Measurements from ENCODE around the gene GPR42. TPM values are rescaled to one million over a fixed set of nuclear protein-coding genes. Genes with fewer than 3 reads are reported as not detected.
"Not testable (repeated sequence)": the region's sequence is repeated elsewhere in the genome, so short reads cannot be mapped to it uniquely, and the experiment has no call there.

Gene GPR42
- total RNA-seq, 1 experiment from 2014 or later: not detected

- no peaks in the 10 kb centered on the region for H3K9me3 ChIP-seq (replicated peaks)
- no peak for DNase-seq (ENCODE audit: low read depth in 1 of 2, low spot score in 2 of 2)
These were observed 29.9 kb downstream of the GPR42 start for GRCh38 chr19:35400773-35401100.

DNA sequence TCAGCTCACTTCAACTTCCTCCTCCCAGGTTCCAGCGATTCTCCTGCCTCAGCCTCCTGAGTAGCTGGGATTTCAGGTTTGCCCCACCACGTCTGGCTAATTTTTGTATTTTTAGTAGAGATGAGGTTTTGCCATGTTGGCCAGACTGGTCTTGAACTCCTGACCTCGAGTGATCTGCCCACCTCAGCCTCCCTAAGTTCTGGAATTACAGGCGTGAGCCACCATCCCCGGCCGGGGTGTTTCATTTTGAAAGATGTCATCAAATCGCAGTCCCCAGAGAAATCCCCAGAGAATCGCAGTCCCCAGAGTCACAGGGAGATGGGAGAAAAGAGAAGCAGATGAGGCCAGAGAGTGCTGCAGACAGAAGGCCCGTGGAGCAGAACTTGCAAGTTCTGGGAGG, 30.5 kb downstream of the GPR42 start:
- H3K27me3 ChIP-seq (replicated peaks); DNase-seq (ENCODE audit: low read depth in 1 of 2, low spot score in 2 of 2); H3K4me3 ChIP-seq; H3K9me3 ChIP-seq (replicated peaks); H3K36me3 ChIP-seq; H3K4me1 ChIP-seq (replicated peaks); H3K27ac ChIP-seq: not testable (repeated sequence)

More at GRCh38 chr19:35400773-35401100, 29.9 kb downstream of the GPR42 start:
- H3K27ac ChIP-seq: no peak overlapping the region
- H3K4me3 ChIP-seq: no peak overlapping the region
- H3K36me3 ChIP-seq: no peaks in the 10 kb centered on the region
- H3K27me3 ChIP-seq (replicated peaks): no peaks in the 10 kb centered on the region
- peaks cover 8% of the 10 kb centered on the region; the same call in 1 of the 2 replicates for H3K4me1 ChIP-seq (replicated peaks)

GRCh38 chr19:35403116-35403760, 32.4 kb downstream of the GPR42 start:
- Histone ChIP-seq H3K4me1 (replicated peaks) (peaks cover 9% of the 10 kb centered on the region; the same call in 1 of the 2 replicates), H3K27me3 (replicated peaks) (no peaks in the 10 kb centered on the region), H3K27ac (no peak overlapping the region), H3K36me3 (no peaks in the 10 kb centered on the region), H3K4me3 (no peak overlapping the region), H3K9me3 (replicated peaks) (no peaks in the 10 kb centered on the region)
- DNase-seq (ENCODE audit: low read depth in 1 of 2, low spot score in 2 of 2): no peak

DNA sequence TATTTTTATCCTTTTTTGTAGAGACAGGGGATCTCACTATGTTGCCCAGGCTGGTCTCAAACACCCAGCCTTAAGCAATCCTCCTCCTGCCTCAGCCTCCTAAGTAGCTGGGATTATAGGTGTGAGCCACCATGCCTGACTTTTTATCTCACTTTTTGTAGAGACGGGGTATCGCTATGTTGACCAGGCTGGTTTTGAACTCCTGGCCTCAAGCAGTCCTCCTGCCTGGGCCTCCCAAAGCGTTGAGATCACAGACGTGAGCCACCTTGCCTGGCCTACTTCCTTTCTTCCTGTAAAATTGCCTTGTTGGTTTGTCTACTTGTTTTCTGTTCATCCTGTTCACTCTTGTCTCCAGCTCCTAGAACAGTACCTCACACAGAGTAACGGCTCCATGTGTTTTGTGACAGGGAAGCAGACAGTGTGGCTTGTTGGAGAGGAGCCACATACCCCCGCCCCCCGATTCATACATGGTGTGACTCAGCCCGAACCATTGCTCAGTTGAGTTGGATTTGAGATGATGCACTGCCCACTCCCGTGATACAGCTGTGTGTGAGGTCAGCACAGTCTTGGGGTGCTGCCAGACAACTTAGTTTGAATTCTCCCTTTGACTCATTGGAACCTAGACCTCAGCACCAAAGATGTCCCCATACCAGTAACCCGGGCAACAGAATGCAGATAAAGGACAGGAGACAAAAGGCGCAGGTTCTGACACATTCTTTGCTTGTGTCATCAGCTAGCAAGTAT, 34.2 kb downstream of the GPR42 start:
- H3K4me1 ChIP-seq (replicated peaks): peaks cover 9% of the 10 kb centered on the region; the same call in 1 of the 2 replicates
- DNase-seq (ENCODE audit: low read depth in 1 of 2, low spot score in 2 of 2): peak; percentile 65 to 74
- H3K27me3 ChIP-seq (replicated peaks): no peaks in the 10 kb centered on the region
- no peak overlapping the region for H3K4me3 ChIP-seq
- H3K36me3 ChIP-seq: no peaks in the 10 kb centered on the region
- H3K27ac ChIP-seq: peak overlapping the region; percentile 49
- no peaks in the 10 kb centered on the region for H3K9me3 ChIP-seq (replicated peaks)

- H3K27me3 ChIP-seq (replicated peaks): no peaks in the 10 kb centered on the region
- H3K4me1 ChIP-seq (replicated peaks): peaks cover 9% of the 10 kb centered on the region; the same call in 1 of the 2 replicates
- H3K27ac ChIP-seq: no peak overlapping the region
- H3K36me3 ChIP-seq: no peaks in the 10 kb centered on the region
- H3K9me3 ChIP-seq (replicated peaks): no peaks in the 10 kb centered on the region
- no peak for DNase-seq (ENCODE audit: low read depth in 1 of 2, low spot score in 2 of 2)
- H3K4me3 ChIP-seq: no peak overlapping the region
These were observed 36.8 kb downstream of the GPR42 start for GRCh38 chr19:35407619-35408018.

DNA sequence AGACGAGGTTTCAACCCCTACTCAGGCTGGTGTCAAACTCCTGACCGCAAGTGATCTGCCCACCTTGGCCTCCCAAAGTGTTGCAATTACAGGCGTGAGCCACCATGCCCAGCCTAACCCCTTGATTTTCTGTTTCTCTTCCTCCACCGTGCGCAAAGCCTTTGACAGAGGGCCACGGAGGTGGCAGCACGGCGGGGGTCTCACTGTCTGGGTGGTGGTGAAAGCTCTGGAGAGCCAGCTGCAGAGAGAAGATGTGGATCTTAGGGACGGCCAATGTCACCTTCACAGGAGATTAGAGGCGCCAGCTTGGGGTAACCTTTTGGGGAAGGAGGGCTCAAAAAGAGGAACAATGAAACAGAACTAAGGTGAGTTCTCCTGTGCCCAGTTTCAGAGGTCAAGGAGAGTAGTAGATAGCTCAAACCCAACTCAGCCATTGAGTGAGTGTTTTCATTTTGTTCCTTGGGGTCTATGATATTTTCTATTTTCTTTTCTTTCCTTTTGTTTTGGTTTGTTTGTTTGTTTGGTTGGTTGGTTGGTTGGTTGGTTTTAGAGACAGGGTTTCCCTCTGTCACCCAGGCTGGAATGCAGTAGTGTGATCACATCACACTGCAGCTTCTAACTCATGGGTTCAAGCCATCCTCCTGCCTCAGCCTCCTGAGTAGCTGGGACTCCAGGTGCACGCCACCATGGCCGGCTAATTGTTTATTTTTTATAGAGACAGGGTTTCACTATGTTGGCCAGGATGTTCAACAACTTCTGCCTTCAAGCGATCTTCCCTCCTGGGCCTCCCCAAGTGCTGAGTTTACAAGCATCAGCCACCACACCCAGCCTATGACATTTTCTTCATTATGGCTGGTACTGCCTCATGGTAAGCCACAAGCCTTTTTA, 37.7 kb downstream of the GPR42 start:
- no peak for DNase-seq (ENCODE audit: low read depth in 1 of 2, low spot score in 2 of 2)
- no peaks in the 10 kb centered on the region for H3K36me3 ChIP-seq
- no peak overlapping the region for H3K27ac ChIP-seq

DNA sequence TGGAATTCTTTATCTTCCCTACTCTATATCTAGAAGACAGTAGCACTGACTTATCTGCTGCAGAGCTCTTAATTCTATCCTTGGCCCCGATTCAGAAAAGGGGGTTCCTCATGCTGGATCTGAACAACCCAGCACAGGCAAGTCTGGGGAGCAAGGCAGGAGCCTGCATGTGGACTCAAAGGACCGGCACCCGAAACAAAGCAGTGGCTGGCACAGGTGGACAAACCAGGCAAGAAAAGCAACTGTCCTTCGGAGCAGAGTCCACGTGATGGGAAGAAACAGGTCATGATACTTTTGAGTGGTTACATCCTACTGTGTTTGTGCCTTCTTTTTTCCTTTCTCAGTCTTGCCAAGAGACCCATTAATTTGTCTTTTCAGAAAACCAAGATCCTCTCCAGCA, 38.3 kb downstream of the GPR42 start:
- Histone ChIP-seq H3K27ac (no peak overlapping the region), H3K4me3 (no peak overlapping the region), H3K27me3 (replicated peaks) (0 out of 2 replicates have a peak, but pooled peaks cover 4% of the 10 kb centered on the region), H3K36me3 (no peaks in the 10 kb centered on the region), H3K9me3 (replicated peaks) (no peaks in the 10 kb centered on the region), H3K4me1 (replicated peaks) (peaks cover 9% of the 10 kb centered on the region; the same call in 1 of the 2 replicates)
- DNase-seq (ENCODE audit: low read depth in 1 of 2, low spot score in 2 of 2): no peak

More for the DNA sequence above, 37.7 kb downstream of the GPR42 start:
- Histone ChIP-seq H3K27me3 (replicated peaks) (0 out of 2 replicates have a peak, but pooled peaks cover 4% of the 10 kb centered on the region), H3K9me3 (replicated peaks) (no peaks in the 10 kb centered on the region), H3K4me3 (no peak overlapping the region), H3K4me1 (replicated peaks) (peaks cover 9% of the 10 kb centered on the region; the same call in 1 of the 2 replicates)

- H3K4me3 ChIP-seq: no peak overlapping the region
- H3K9me3 ChIP-seq (replicated peaks): no peaks in the 10 kb centered on the region
- H3K27ac ChIP-seq: no peak overlapping the region
- no peak for DNase-seq (ENCODE audit: low read depth in 1 of 2, low spot score in 2 of 2)
- H3K4me1 ChIP-seq (replicated peaks): peaks cover 4% of the 10 kb centered on the region; the same call in 1 of the 2 replicates
- 0 out of 2 replicates have a peak, but pooled peaks cover 4% of the 10 kb centered on the region for H3K27me3 ChIP-seq (replicated peaks)
- no peaks in the 10 kb centered on the region for H3K36me3 ChIP-seq
These were observed 39.6 kb downstream of the GPR42 start for GRCh38 chr19:35410487-35410886.

DNA sequence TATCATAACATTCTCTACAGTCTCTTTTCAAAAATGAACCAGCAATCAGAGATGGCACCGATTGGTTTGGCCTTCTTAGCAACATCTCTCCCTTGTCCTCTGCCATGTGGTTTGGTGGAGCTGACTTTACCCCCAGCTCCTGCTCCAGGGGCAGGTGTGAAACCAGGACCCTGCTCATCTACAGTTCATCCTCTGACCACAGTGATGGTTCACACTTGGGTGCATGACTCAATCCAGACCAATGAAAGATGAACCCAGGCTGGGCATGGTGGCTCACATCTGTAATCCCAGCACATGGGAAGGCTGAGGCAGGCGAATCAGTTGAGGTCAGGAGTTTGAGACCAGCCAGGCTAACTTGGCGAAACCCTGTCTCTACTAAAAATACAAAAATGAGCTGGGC, 43.6 kb downstream of the GPR42 start:
- Histone ChIP-seq H3K4me3 (no peak overlapping the region), H3K9me3 (replicated peaks) (no peaks in the 10 kb centered on the region), H3K4me1 (replicated peaks) (no peaks in the 10 kb centered on the region), H3K27me3 (replicated peaks) (0 out of 2 replicates have a peak, but pooled peaks cover 4% of the 10 kb centered on the region), H3K36me3 (no peaks in the 10 kb centered on the region), H3K27ac (no peak overlapping the region)
- DNase-seq (ENCODE audit: low read depth in 1 of 2, low spot score in 2 of 2): no peak

DNA sequence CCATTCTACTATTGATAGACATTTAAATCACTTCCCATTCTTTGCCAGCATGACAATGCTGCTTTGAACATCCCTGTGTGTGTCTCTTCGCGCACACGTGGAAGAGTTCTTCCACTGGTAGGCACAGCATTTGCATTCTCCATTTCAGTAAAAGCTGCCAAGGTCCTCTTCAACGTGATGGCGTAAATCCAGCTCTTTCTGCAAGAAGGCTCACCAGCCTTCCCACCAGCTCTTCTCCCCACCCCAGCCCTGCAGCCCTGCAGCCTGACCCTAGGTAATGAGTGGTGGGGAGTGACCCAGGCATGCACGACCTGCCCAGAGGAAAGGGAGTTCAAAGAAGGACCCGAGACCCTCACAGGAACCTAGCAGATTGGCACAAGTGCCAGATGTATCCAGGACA, 45.5 kb downstream of the GPR42 start:
- H3K9me3 ChIP-seq (replicated peaks): no peaks in the 10 kb centered on the region
- H3K4me1 ChIP-seq (replicated peaks): no peaks in the 10 kb centered on the region
- 0 out of 2 replicates have a peak, but pooled peaks cover 7% of the 10 kb centered on the region for H3K27me3 ChIP-seq (replicated peaks)
- H3K27ac ChIP-seq: no peak overlapping the region
- no peak for DNase-seq (ENCODE audit: low read depth in 1 of 2, low spot score in 2 of 2)
- no peak overlapping the region for H3K4me3 ChIP-seq
- no peaks in the 10 kb centered on the region for H3K36me3 ChIP-seq

DNA sequence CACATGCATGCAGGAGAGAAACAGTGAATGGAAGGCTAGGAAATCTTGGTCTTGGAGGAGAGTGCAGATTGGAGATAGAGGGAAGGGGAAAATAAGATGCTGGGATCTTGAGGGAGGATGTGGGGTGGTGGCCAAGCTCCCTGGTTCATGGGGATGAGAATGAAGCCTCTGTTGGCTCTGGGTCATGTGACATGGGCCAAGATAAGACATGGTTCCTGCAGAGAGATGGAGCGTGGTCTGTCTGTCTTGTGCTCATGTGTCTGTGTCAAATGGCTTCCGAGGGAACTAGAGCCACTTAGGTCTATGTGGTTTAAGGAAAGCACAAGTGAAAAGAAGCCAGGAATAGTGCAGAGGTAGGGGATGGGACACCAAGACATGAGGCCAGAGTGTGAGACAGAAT, 46.4 kb downstream of the GPR42 start:
- peaks cover 10% of the 10 kb centered on the region; the same call in 1 of the 2 replicates for H3K27me3 ChIP-seq (replicated peaks)
- H3K36me3 ChIP-seq: no peaks in the 10 kb centered on the region
- no peak for DNase-seq (ENCODE audit: low read depth in 1 of 2, low spot score in 2 of 2)
- H3K4me3 ChIP-seq: no peak overlapping the region
- H3K27ac ChIP-seq: no peak overlapping the region
- H3K4me1 ChIP-seq (replicated peaks): no peaks in the 10 kb centered on the region
- no peaks in the 10 kb centered on the region for H3K9me3 ChIP-seq (replicated peaks)

GRCh38 chr19:35417713-35418534, 47.1 kb downstream of the GPR42 start:
- DNase-seq (ENCODE audit: low read depth in 1 of 2, low spot score in 2 of 2): no peak
- Histone ChIP-seq H3K27me3 (replicated peaks) (peaks cover 10% of the 10 kb centered on the region; the same call in 1 of the 2 replicates), H3K9me3 (replicated peaks) (no peaks in the 10 kb centered on the region), H3K4me3 (no peak overlapping the region), H3K27ac (no peak overlapping the region), H3K36me3 (no peaks in the 10 kb centered on the region), H3K4me1 (replicated peaks) (no peaks in the 10 kb centered on the region)

DNA sequence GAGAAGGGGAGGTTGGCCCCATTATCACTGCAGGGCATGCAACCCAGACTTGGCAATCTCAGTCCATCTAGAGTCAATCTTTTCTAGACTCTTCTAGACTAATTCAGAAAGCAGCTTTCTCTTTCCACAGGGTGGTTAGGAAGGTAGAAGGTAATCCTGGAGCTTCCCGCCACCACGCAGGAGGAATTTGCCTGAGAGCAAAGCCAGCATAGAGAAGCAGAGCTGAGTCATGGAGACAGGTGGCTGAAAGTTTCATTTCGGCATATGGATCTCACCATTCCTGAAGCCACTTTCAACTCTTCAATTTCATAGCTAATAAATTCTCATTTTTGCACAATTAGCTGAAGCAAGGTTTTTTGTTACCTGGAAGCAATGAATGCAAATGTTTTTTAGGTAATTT, 48.2 kb downstream of the GPR42 start:
- no peak overlapping the region for H3K27ac ChIP-seq
- H3K4me1 ChIP-seq (replicated peaks): no peaks in the 10 kb centered on the region
- no peak for DNase-seq (ENCODE audit: low read depth in 1 of 2, low spot score in 2 of 2)
- H3K27me3 ChIP-seq (replicated peaks): peaks cover 7% of the 10 kb centered on the region; the same call in 1 of the 2 replicates
- no peaks in the 10 kb centered on the region for H3K36me3 ChIP-seq
- no peaks in the 10 kb centered on the region for H3K9me3 ChIP-seq (replicated peaks)
- no peak overlapping the region for H3K4me3 ChIP-seq

Measured in SJSA1 (cell line).